Ecto neural progenitor cell (in vitro differentiated cells): ENCODE measurements around the gene YPEL2.
"Not testable (repeated sequence)": the region's sequence is repeated elsewhere in the genome, so short reads cannot be mapped to it uniquely, and the experiment has no call there.

Source experiments
- DNase-seq: peaks from one replicate; pipeline ENCODE4 v3.0.0-alpha.2; 2018; ENCODE audit warnings: low spot score

YPEL2 gene

GRCh38 chr17:59406808-59407381, 75.4 kb downstream of the YPEL2 start:
- DNase-seq: no peak

DNA sequence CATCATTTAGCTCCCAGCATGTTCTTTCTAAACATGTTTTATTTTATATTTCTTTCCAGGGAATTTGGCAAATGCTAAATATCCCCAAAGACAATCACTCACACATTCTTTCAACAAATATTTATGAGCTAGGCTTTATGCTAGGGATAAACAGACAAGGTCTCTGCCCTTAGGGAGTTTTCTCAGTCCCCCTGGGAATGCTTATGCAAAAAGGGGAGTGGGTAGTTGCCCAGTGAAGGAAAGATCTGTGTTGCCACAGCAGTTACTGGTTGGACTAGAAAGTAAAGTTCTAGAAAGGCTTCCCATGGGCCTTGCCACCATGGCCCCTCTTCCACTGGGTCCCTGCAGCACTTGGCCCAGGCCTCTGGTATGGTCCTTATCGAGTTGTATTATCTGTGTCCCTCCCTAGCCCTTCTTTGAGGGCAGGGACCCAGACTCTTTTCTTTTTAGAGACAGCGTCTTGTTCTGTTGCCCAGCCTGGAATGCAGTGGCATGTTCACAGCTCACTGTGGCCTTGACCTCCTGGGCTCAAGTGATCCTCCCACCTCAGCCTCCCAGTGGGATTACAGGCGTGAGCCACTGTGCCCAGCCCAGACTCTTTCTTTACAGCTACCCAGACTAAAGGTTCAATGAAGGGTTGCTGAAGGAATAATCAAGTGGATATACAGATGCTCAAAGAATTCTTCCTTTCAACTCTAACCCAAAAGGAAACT, 78.0 kb downstream of the YPEL2 start:
- no peak for DNase-seq

DNA sequence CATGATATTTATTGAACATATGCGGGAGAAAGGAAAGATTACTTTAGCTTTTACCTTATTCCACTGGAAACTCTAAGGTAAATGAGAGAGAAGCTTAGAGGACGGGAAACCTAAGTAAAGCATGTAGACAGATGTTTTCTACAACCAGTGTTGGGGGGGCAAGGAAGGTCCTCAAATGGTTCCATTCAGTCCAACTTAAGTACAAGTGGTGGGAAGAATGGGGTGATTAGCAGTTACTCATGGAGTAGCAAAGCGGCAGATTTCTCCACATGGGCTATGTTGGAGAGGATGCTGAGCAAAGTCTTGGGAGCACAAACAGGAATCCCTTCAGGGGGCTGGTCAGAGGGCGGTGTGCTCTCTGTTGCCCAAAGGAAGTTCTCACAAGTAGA, 78.6 kb downstream of the YPEL2 start:
- DNase-seq: no peak

GRCh38 chr17:59412431-59412830, 81.0 kb downstream of the YPEL2 start:
- not testable (repeated sequence) for DNase-seq

GRCh38 chr17:59413014-59413766, 81.7 kb downstream of the YPEL2 start:
- no peak for DNase-seq

DNA sequence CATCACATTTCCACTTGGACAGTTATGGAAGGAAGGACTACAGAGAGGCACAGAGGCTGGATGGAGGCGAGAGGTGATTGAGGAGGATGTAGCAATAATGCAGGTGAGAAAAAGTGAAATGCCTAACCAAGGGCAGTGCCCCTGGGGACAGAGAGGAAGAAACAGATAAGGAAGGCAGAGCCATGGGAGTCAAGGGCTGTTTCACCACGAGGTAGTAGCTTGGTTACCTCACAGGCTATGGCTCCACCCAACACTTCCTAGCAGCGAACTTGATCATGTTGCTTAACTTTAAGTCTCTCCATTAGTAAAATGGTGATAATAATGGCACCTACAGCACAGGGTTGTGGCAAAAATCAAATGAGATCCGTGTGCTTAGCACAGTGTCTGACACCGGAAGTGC, 83.9 kb downstream of the YPEL2 start:
- DNase-seq: no peak

GRCh38 chr17:59416184-59416583, 84.7 kb downstream of the YPEL2 start:
- DNase-seq: no peak

DNA sequence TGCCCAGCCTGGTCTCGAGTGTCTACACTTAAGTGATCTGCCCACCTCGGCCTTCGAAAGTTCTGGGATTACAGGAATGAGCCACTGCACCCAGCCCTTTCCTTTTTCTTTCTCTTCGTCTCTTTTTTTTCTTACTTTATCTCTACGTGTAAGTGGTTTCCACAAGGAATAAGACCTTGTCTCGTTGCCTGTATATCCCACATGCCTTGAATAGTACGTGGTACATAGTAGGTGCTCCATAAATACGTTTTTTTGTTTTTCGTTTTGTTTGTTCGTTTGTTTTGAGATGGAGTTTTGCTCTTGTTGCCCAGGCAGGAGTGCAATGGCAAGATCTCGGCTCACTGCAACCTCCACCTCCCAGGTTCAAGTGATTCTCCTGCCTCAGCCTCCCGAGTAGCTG, 86.0 kb downstream of the YPEL2 start:
- no peak for DNase-seq

GRCh38 chr17:59418732-59419166, 87.3 kb downstream of the YPEL2 start:
- DNase-seq: no peak

DNA sequence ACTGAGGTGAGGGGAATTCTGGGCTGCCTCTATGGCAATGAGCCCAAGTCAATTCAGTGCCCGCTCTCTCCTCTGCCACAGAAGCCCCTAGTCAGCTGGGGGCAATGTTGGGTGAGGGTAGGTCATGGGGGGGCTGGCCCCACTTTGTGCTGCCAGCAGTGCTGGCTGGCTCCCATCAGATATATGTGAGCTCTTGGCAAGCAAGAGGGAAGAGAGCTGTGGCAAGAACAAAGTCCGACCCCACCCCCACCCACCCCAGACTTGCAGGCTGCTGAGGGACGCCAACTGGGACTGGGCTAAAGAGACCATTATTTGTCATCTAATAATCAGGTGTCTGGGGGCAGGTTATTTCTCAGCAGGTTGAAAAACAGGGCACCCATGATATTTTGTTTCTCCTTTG, 89.4 kb downstream of the YPEL2 start:
- no peak for DNase-seq

DNA sequence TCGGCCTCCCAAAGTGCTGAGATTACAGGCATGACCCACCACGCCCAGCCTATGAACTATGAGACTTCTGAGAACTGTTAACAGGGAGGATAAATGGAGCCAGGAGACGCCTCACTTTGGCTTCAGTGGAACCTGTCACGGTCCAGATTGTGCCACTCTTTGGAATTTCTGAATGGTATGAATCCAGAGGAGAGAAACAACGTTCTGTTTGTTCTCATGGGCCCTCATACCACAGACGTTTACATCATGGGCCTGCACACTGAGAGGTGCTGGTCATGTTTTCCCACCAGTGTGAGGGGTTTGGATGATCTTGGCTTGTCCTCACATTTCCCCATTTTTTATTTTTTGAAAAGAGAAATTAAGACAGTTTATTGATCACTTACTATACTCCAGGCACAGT, 90.3 kb downstream of the YPEL2 start:
- DNase-seq: no peak

DNA sequence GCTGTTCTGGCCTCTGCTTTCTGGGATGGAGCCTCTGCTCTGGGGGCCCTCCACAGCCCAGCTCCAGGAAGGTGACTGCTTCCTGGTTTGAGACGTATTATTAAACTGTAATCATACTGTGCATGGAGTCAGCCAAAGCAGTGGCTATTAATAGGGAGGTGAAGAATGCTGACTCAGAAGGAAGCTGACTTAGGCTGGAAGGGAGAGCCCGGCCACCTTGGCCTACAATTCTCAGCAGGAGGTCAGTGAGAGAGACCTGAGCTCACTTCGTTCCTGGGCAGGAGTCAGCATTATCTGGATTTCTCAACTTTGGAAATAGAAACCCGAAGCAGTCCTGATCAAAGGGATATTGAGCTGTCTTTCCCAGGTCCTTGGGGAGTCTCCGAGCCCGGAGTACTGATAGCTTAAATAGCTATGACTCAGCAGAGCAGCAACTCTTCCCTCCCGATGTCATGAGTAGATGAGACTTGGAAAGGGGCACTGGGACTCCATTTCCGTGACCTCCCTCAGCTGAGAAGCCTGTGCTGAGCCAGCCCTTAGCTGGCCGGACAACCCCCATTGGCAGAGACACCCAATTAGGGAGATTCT, 91.8 kb downstream of the YPEL2 start:
- no peak for DNase-seq

- DNase-seq: no peak
Measured at GRCh38 chr17:59423903-59424302, 92.4 kb downstream of the YPEL2 start.

GRCh38 chr17:59424331-59424730, 92.9 kb downstream of the YPEL2 start:
- DNase-seq: no peak

DNA sequence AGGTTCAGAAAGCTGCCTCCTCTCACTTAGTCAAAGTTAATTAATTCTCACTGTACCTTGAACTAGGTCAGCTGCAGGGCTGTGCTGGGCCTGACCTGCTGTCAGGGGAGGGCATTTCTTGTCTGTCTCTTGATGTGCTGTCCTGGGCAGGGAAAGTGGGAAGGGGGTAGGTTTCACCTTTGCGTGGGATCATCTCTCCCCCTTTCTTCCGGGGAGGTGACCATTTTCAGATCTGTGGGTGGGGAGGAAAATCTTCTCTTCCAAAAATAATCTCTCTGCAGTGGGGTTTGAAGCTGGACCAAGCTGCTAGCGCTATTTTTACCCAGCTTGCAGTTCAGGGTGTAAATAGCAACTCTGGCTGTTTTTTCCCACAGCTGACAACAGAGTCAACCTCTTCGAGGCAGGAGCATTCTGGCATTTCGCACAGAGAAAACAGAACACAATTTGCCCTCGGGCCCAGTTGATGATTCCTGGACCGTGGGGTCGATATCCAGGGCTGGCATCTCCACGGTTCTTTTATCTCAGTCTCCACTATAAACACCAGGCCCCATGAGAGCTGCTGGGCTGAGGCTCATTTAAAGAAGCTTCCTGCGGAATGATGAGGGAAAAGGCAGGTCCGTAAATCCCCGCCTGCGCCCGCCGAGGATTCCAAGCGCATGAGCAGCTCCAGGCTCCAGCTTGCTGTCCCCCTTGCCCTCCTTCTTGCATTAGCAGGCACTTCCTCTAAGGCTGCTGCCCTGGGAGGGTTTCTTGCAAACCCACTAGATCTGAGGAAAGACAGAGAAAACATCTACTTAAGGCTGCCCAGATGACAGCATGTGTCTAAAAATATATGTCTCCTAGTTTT, 93.9 kb downstream of the YPEL2 start:
- no peak for DNase-seq

GRCh38 chr17:59426031-59426430, 94.6 kb downstream of the YPEL2 start:
- DNase-seq: no peak

DNA sequence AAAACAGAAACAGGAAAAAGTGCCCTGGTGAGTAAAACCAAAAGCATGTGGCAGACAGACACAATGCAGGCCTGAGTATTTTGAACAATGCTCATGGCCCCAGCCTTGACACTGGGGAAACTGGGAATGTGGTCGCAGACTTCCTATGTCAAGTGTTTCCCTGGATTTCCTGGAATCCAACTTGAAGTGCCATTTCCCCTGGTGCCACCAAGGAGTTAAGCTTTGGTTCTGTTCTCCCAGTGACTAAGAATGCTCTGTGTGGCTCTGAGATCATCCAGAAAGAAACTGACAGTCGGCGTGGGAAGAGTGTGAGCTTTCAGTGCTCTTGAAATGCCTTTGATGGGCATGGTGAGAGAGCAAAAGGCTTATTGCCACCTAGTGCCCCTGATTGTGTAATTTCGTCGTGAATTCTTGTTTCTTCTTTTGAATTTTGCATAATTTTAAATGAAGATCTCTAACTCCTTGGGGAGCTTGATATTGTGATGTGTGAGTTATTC, 96.0 kb downstream of the YPEL2 start:
- DNase-seq: no peak

GRCh38 chr17:59427996-59428395, 96.5 kb downstream of the YPEL2 start:
- DNase-seq: no peak

DNA sequence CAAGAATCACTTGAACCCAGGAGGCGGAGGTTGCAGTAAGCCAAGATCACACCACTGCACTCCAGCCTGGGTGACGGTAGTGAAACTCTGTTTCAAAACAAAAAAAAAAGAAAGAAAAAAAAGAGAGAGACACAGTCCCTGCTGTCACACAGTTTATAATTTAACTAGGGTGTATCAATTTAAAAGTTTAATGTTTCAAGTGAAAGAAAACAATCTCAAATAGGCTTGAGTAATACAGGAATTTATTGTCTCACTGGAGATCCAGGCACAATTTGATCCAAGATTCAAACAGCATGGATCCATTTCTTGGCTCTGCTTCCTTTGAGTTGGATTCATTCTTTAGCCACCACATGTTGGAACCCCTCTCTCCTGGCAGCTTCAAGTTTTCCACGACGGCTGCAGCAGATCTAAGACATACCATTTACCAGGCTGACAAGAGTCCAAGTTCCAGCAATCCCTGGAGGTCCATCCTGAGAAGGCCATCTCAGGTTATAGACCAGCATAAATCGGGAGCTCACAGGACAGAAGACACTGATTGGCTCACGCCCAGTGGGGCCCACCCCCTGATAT, 97.5 kb downstream of the YPEL2 start:
- DNase-seq: no peak

- DNase-seq: no peak
Measured at GRCh38 chr17:59431601-59432000, 100.1 kb downstream of the YPEL2 start.

- DNase-seq: no peak
Measured at GRCh38 chr17:59432657-59433056, 101.2 kb downstream of the YPEL2 start.
